MCF 10A (cell line): ENCODE measurements around the gene CIDEB. TPM values are rescaled to one million over a fixed set of nuclear protein-coding genes. Genes with fewer than 3 reads are reported as not detected.

ENCODE experiments used
- BruUV-seq: library from RNA; stranded (reverse); fragments of 400-500 nt; replicated peaks from 2 replicates; lab custom pipeline; 2021; lab: Mats Ljungman, UMichigan
- CTCF ChIA-PET: fragments of 300-600 bp; sonication (Branson Sonifier 250); formaldehyde crosslinking; extraction: SDS; loops from one replicate; lab custom pipeline; 2021; ENCODE audit warnings: antibody characterized with exemption, inconsistent platforms; lab: Yijun Ruan, JAX
- POLR2A ChIA-PET: fragments of 300-600, 350-650 bp; sonication (Branson Sonifier 250); formaldehyde crosslinking; extraction: SDS; loops from one replicate; lab custom pipeline; 2020; ENCODE audit warnings: antibody characterized with exemption, inconsistent platforms; lab: Yijun Ruan, JAX
- DNase-seq: peaks from one replicate; pipeline ENCODE4 v3.0.0-alpha.2; 2018; ENCODE audit not compliant: unreplicated experiment
- H3K27ac Mint-ChIP-seq: one replicate; pipeline ENCODE4 v1.8.0; 2022; ENCODE audit warnings: mild to moderate bottlenecking, low read depth, mixed read lengths; ENCODE audit not compliant: unreplicated experiment
- H3K27me3 Mint-ChIP-seq: one replicate; pipeline ENCODE4 v1.8.0; 2022; ENCODE audit warnings: mixed read lengths; ENCODE audit not compliant: insufficient read depth, unreplicated experiment
- H3K36me3 Mint-ChIP-seq: one replicate; pipeline ENCODE4 v1.8.0; 2022; ENCODE audit warnings: mild to moderate bottlenecking, moderate library complexity, mixed read lengths; ENCODE audit not compliant: insufficient read depth, unreplicated experiment
- H3K4me1 Mint-ChIP-seq: one replicate; pipeline ENCODE4 v1.8.0; 2022; ENCODE audit warnings: mixed read lengths; ENCODE audit not compliant: insufficient read depth, unreplicated experiment
- H3K4me3 Mint-ChIP-seq: one replicate; pipeline ENCODE4 v1.8.0; 2022; ENCODE audit warnings: mild to moderate bottlenecking, moderate library complexity, mixed read lengths; ENCODE audit not compliant: unreplicated experiment
- H3K9me3 Mint-ChIP-seq: one replicate; pipeline ENCODE4 v1.8.0; 2022; ENCODE audit warnings: mixed read lengths; ENCODE audit not compliant: unreplicated experiment
- CTCF ChIP-seq: fragments of 200-600 bp; IDR thresholded peaks from one replicate; pipeline ENCODE4 v1.8.0; 2022; ENCODE audit warnings: antibody characterized with exemption, mild to moderate bottlenecking; ENCODE audit not compliant: unreplicated experiment
- intact Hi-C: fragments of 100-400 bp; cut with micrococcal nuclease; formaldehyde crosslinking; loops from 2 replicates; pipeline ENCODE4 v1.14.1; 2022
- total RNA-seq: library from RNA; stranded (reverse); gene quantifications from 2 replicates; pipeline ENCODE4 v1.2.3, GENCODE V29; 2022

Gene CIDEB
- total RNA-seq, 1 experiment from 2014 or later, result 1.3 TPM

GRCh38 chr14:24269368-24269767 lies 38.4 kb downstream of the CIDEB start:
- no peak for TF ChIP-seq CTCF
- Mint-ChIP-seq H3K9me3 (no peaks in the 10 kb centered on the region), H3K36me3 (peaks cover 24% of the 10 kb centered on the region), H3K27me3 (no peaks in the 10 kb centered on the region), H3K4me3 (peak overlapping the region; percentile 24), H3K4me1 (peaks cover 49% of the 10 kb centered on the region), H3K27ac (no peak overlapping the region)
- no TSS peak for BruUV-seq
- ChIA-PET CTCF (interaction anchor here (0.6 to 32.3 kb wide), 7 partner anchors 22 to 712 kb away, joined by 3 to 457 read pairs (median 4); partner anchors contain the start of genes CIDEB, DHRS1, LTB4R2 and NOP9), POLR2A (interaction anchor here (0.8 to 9.5 kb wide), 7 partner anchors 12 to 122 kb away, joined by 4 to 146 read pairs (median 22); partner anchors contain the start of genes CHMP4A, DHRS1, LTB4R2 and NOP9)
- no peak for DNase-seq
- intact Hi-C loops, result no loop called here

- no peaks in the 10 kb centered on the region for H3K27me3 Mint-ChIP-seq
- DNase-seq, result no peak
- no peak for TF ChIP-seq CTCF
- peaks cover 24% of the 10 kb centered on the region for H3K36me3 Mint-ChIP-seq
- H3K27ac Mint-ChIP-seq, result no peak overlapping the region
- intact Hi-C loops, result no loop called here
- ChIA-PET POLR2A (interaction anchor here (1.2 to 9.5 kb wide), 4 partner anchors 15 to 32 kb away, joined by 3 to 146 read pairs (median 128); partner anchors contain the start of genes DHRS1, NOP9 and TINF2), CTCF (interaction anchor here (1.2 to 32.3 kb wide), 5 partner anchors 22 to 39 kb away, joined by 4 to 457 read pairs (median 43); partner anchors contain the start of genes CIDEB, DHRS1, LTB4R2 and NOP9)
- H3K4me3 Mint-ChIP-seq, result no peak overlapping the region
- no TSS peak for BruUV-seq
- no peaks in the 10 kb centered on the region for H3K9me3 Mint-ChIP-seq
- H3K4me1 Mint-ChIP-seq, result peaks cover 44% of the 10 kb centered on the region
Observed at GRCh38 chr14:24268225-24268624, 39.6 kb downstream of the CIDEB start.

GRCh38 chr14:24267516-24267915 lies 40.3 kb downstream of the CIDEB start:
- Mint-ChIP-seq H3K4me3 (no peak overlapping the region), H3K36me3 (peaks cover 22% of the 10 kb centered on the region), H3K9me3 (no peaks in the 10 kb centered on the region), H3K27me3 (no peaks in the 10 kb centered on the region), H3K4me1 (peaks cover 44% of the 10 kb centered on the region), H3K27ac (no peak overlapping the region)
- ChIA-PET CTCF (interaction anchor here (0.6 to 32.3 kb wide), 5 partner anchors 24 to 1986 kb away, joined by 4 to 457 read pairs (median 43); partner anchors contain the start of genes CIDEB, DHRS1, LTB4R2 and NOP9), POLR2A (interaction anchor here (1.2 to 9.2 kb wide), 3 partner anchors 15 to 30 kb away, joined by 3 to 115 read pairs (median 62); partner anchors contain the start of genes DHRS1 and NOP9)
- BruUV-seq, result no TSS peak
- no peak for TF ChIP-seq CTCF
- intact Hi-C loops, result no loop called here
- DNase-seq, result no peak
